ENCODE measurements around the gene VPS37C.

The VPS37C gene

GRCh38 chr11:61087426-61088119 lies 73.7 kb downstream of the VPS37C start:
- TF ChIP-seq CTCF (IDR thresholded peaks at IDR 0.05): no peak

GRCh38 chr11:61083601-61084147 lies 77.6 kb downstream of the VPS37C start:
- TF ChIP-seq CTCF (IDR thresholded peaks at IDR 0.05): no peak

- TF ChIP-seq CTCF (IDR thresholded peaks at IDR 0.05): no peak
Observed at GRCh38 chr11:61082931-61083531, 78.2 kb downstream of the VPS37C start.

- TF ChIP-seq CTCF (IDR thresholded peaks at IDR 0.05): no peak
Observed at GRCh38 chr11:61082062-61082870, 79.0 kb downstream of the VPS37C start.

- no peak for TF ChIP-seq CTCF (IDR thresholded peaks at IDR 0.05)
Observed at GRCh38 chr11:61080986-61081590, 80.1 kb downstream of the VPS37C start.

GRCh38 chr11:61080526-61080925 lies 80.7 kb downstream of the VPS37C start:
- TF ChIP-seq CTCF (IDR thresholded peaks at IDR 0.05): no peak
